Glomerular endothelial cell (primary cell): ENCODE results near the gene ZP1. TPM values are rescaled to one million over a fixed set of nuclear protein-coding genes. Genes with fewer than 3 reads are reported as not detected.

ENCODE experiments used
- DNase-seq: peaks from one replicate; pipeline ENCODE4 v3.0.0-alpha.2; 2011; ENCODE audit warnings: low read depth, low spot score; ENCODE audit errors: extremely low read depth
- total RNA-seq: library from RNA; depleted of rRNA; stranded (reverse); fragments of >200 nt; gene quantifications from 2 replicates; pipeline ENCODE4 v1.2.3, GENCODE V29; 2015

ZP1 gene
- total RNA-seq, 1 donor from 2014 or later, result not detected

DNA sequence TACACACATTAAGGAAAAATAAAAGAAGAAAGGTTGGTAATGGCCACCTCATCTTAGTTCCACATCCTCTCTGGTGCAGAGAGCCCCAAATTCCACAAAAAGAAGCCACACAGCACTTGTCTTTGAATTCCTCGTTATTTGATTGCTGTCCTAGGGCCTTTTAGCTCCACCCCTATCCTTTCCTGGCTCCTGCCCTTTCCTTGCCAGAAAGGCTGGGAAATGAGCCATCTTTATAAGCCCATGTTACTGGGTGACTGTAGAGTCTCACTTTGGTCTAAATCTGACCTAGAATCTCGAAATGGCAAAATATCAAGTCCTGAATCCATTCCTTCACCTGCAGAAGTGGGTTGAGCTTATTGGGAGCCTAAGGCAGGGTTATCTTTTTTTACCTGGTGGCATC lies 52.6 kb downstream of the ZP1 start:
- DNase-seq, result no peak

DNA sequence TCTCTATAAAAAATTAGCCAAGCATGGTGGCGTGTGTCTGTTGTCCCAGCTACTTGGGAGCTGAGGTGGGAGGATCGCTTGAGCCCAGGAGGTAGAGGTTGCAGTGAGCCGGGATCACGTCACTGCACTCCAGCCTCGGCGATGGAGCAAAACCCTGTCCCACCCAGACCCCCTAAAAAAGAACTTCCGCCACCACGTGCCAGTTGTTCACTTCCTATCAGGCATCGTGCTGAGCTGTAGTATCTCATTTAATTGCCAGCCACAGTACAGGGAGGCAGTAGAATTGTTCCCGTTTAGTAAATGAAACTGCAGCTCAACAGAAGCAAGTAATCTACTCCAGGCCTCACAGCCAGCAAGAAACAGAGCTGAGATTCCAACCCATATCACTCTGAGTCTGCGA lies 53.9 kb downstream of the ZP1 start:
- no peak for DNase-seq

DNA sequence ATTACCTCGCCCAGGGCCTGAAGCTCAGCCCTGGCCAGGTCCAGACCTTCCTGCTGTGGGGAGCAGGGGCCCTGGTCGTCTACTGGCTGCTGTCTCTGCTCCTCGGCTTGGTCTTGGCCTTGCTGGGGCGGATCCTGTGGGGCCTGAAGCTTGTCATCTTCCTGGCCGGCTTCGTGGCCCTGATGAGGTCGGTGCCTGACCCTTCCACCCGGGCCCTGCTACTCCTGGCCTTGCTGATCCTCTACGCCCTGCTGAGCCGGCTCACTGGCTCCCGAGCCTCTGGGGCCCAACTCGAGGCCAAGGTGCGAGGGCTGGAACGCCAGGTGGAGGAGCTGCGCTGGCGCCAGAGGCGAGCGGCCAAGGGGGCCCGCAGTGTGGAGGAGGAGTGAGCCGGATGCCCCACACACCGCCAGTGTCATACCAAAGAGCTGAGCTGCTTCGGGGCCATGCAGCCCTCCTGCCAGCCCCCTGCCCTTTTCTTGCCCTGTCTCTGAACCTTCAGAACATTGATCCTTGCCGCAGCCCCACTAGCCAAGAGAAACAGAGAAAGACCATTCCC lies 54.5 kb downstream of the ZP1 start:
- DNase-seq, result no peak

DNA sequence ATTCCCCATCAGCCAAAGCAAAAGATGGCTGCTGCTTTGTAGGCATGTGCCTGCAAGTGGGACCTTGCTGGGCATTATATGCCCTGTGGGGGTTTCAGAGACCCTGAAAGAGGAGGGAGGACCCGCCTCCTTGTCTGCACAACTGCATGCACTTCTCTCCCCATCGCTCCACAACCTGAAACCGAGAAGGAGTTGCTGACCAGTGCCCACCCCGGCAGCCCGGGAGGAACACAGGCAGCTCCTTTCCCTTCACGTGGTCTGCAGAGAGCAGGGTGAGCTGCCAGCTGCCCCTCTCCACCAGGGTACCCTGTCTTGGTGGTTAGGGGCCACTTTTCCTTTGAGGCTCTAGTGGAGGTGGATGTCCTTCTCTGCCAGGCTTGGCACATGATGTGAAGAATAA lies 55.6 kb downstream of the ZP1 start:
- no peak for DNase-seq

DNA sequence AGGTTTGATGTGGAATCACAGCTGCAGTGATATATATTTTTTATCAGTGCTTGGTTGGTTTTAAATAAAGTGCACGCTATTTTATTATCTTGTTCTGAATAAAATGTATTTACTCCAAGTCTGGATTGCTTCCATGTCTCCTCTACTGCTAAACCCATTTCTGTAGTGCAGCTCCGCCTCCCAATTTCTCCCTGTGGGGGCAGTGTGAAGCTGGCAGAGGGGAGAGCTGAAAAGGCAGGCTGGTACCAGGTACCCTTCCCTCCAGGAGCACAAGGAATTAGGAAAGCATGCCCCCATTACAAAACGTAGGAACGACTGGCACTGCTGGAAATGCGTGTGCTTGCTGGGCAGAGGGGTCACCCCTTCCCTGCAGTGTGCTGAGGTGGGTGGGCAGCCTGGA lies 56.0 kb downstream of the ZP1 start:
- DNase-seq, result no peak

DNA sequence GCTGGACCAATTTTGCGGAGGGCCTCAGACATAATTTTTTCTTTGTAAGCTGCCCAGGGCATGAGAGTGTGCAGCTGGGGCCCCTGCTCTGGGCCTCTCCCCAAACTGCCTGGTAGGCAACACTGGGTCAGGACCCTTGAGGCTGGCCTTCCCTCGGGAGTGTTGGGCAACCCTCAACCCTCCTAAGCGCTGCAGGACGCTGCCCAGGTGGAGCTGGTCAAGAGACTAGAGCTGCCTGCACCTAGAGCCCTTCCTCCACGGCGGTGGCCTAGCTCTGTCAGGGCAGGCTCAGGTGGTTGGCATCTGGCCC lies 56.4 kb downstream of the ZP1 start:
- no peak for DNase-seq

DNA sequence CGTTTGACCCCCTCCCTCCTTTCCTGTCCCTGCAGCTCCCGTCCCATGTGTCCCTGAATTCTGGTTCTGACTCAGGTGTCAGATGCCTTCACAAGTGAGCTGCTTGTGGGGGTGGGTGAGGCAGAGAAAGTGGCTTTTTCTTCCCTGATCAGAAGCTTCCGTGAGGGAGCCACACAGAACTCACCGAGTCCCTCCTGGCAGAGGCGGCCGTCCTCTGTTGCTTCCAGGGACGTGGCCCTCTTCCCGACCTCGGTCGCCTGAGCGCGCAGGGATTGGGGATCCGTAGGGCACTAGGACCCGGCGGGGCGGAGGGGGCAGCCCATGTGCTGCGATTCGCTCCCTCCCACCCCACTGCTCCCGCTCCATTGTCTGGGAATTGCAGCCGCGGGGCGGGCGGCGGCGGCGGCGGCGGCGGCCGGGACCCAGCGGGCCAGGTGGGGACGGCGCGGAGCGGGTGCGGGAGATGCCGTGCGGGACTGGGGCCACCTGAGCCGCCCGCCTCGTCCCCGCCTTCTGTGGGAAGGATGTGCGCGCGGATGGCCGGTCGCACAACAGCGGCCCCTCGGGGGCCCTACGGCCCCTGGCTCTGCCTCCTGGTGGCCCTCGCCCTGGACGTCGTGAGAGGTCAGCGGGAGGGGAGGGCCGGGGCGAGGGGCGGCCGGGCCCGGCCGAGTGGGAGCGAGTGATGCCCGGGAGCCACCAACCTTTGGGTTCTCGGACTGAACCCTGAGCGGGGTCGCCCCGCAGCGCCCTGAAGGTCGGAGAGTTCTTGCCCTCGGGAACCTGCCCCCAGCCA lies 57.0 kb downstream of the ZP1 start, which contains the start of gene TMEM132A:
Gene TMEM132A, plus strand, starts transcription at position 351 of the 796 bp plus-strand sequence. Its CDS starts 174 bp downstream, at position 525.
- no peak for DNase-seq

Other genes starting within 250 kb of the ZP1 start
- gene MS4A8, start 167.9 kb upstream of the ZP1 start, total RNA-seq, result not detected in 2 replicates
- gene MS4A18, start 142.8 kb upstream of the ZP1 start, total RNA-seq, result not detected in 2 replicates
- gene MS4A15, start 110.7 kb upstream of the ZP1 start, total RNA-seq, result not detected in 2 replicates
- gene MS4A10, start 82.2 kb upstream of the ZP1 start, total RNA-seq, result not detected in 2 replicates
- gene CCDC86, start 25.4 kb upstream of the ZP1 start, total RNA-seq, result 38.7 and 54.3 TPM in 2 replicates
- gene PTGDR2, start 11.6 kb upstream of the ZP1 start, total RNA-seq, result not detected in 2 replicates
- 78.5 and 98.2 TPM in 2 replicates for gene PRPF19, start 39.0 kb downstream of the ZP1 start, total RNA-seq
- gene TMEM109, start 46.6 kb downstream of the ZP1 start, total RNA-seq, result 123 and 167 TPM in 2 replicates
- gene TMEM132A, start 56.9 kb downstream of the ZP1 start, total RNA-seq, result 238 and 281 TPM in 2 replicates
- 8.8 and 21.5 TPM in 2 replicates for gene SLC15A3, start 84.6 kb downstream of the ZP1 start, total RNA-seq
- gene CD6, start 104.1 kb downstream of the ZP1 start, total RNA-seq, result 0.15 and 1.6 TPM in 2 replicates
- gene CD5, start 234.9 kb downstream of the ZP1 start, total RNA-seq, result not detected in 2 replicates